ENCODE measurements around the gene EGLN1.
A peak's percentile ranks its signal among the peaks of the same experiment; 100 is the strongest.

The EGLN1 gene

GRCh38 chr1:231318568-231318967 is 103.5 kb downstream of the EGLN1 start:
- DNase-seq (ENCODE audit: extremely low read depth, insufficient read length), result no peak
- no peaks in the 10 kb centered on the region for H3K36me3 ChIP-seq (ENCODE audit: control insufficient read depth, insufficient read depth, low read length)
- H3K4me3 ChIP-seq (replicated peaks; ENCODE audit: low read depth, low read length), result no peak overlapping the region
- no peaks in the 10 kb centered on the region for H3K27me3 ChIP-seq (replicated peaks; ENCODE audit: control insufficient read depth, insufficient read depth, low read length)
- TF ChIP-seq CTCF (IDR thresholded peaks at IDR 0.05; ENCODE audit: insufficient read depth, low read length, poor library complexity, severe bottlenecking), result no peak

GRCh38 chr1:231318015-231318355 is 104.1 kb downstream of the EGLN1 start:
- no peak for DNase-seq (ENCODE audit: extremely low read depth, insufficient read length)
- Histone ChIP-seq H3K27me3 (replicated peaks; ENCODE audit: control insufficient read depth, insufficient read depth, low read length) (no peaks in the 10 kb centered on the region), H3K4me3 (replicated peaks; ENCODE audit: low read depth, low read length) (no peak overlapping the region), H3K36me3 (ENCODE audit: control insufficient read depth, insufficient read depth, low read length) (no peaks in the 10 kb centered on the region)
- TF ChIP-seq CTCF (IDR thresholded peaks at IDR 0.05; ENCODE audit: insufficient read depth, low read length, poor library complexity, severe bottlenecking), result no peak

GRCh38 chr1:231317306-231318014 is 104.6 kb downstream of the EGLN1 start:
- DNase-seq (ENCODE audit: extremely low read depth, insufficient read length), result no peak
- TF ChIP-seq CTCF (IDR thresholded peaks at IDR 0.05; ENCODE audit: insufficient read depth, low read length, poor library complexity, severe bottlenecking), result no peak
- H3K4me3 ChIP-seq (replicated peaks; ENCODE audit: low read depth, low read length), result no peak overlapping the region
- H3K36me3 ChIP-seq (ENCODE audit: control insufficient read depth, insufficient read depth, low read length), result no peaks in the 10 kb centered on the region
- H3K27me3 ChIP-seq (replicated peaks; ENCODE audit: control insufficient read depth, insufficient read depth, low read length), result no peaks in the 10 kb centered on the region

- no peak overlapping the region for H3K4me3 ChIP-seq (replicated peaks; ENCODE audit: low read depth, low read length)
- peak; percentile 61 for DNase-seq (ENCODE audit: extremely low read depth, insufficient read length)
- TF ChIP-seq CTCF (IDR thresholded peaks at IDR 0.05; ENCODE audit: insufficient read depth, low read length, poor library complexity, severe bottlenecking), result peak; percentile 80
Observed at GRCh38 chr1:231315887-231316286, 106.2 kb downstream of the EGLN1 start.

More at GRCh38 chr1:231315887-231316286, 106.2 kb downstream of the EGLN1 start:
- H3K27me3 ChIP-seq (replicated peaks; ENCODE audit: control insufficient read depth, insufficient read depth, low read length), result no peaks in the 10 kb centered on the region
- no peaks in the 10 kb centered on the region for H3K36me3 ChIP-seq (ENCODE audit: control insufficient read depth, insufficient read depth, low read length)
